K562 (cell line): ENCODE results near the gene TMPRSS9. TPM values are rescaled to one million over a fixed set of nuclear protein-coding genes. Genes with fewer than 3 reads are reported as not detected.
A peak's percentile ranks its signal among the peaks of the same experiment; 100 is the strongest.

Experiments
- ARID2 ChIP-seq: fragments of 450-650 bp; IDR thresholded peaks from 2 replicates; pipeline ENCODE4 v1.6.1; 2017; ENCODE audit warnings: antibody characterized with exemption, mild to moderate bottlenecking
- ARID3B ChIP-seq: fragments of 250-450 bp; sonication (Bioruptor Pico); IDR thresholded peaks from 2 replicates; pipeline ENCODE4 v1.4.0; 2020; ENCODE audit warnings: borderline replicate concordance
- ATF2 ChIP-seq: sonication (generic); formaldehyde crosslinking; IDR thresholded peaks from 2 replicates; pipeline ENCODE4 v1.8.1; 2022; ENCODE audit warnings: missing genetic modification reagents
- CGGBP1 ChIP-seq: fragments of 250-450 bp; sonication (Bioruptor Pico); IDR thresholded peaks from 2 replicates; pipeline ENCODE4 v1.9.0; 2021; ENCODE audit warnings: mild to moderate bottlenecking
- GMEB1 ChIP-seq: fragments of 250-450 bp; sonication (Bioruptor Pico); IDR thresholded peaks from 2 replicates; pipeline ENCODE4 v1.4.0; 2020; ENCODE audit warnings: mild to moderate bottlenecking
- GTF2A2 ChIP-seq: IDR thresholded peaks from 2 replicates; pipeline ENCODE4 v1.6.1; 2016; ENCODE audit warnings: mild to moderate bottlenecking, missing genetic modification characterization, missing compliant biosample characterization
- HOMEZ ChIP-seq: fragments of 250-450 bp; sonication (Bioruptor Pico); IDR thresholded peaks from 2 replicates; pipeline ENCODE4 v1.4.0; 2020; ENCODE audit warnings: mild to moderate bottlenecking, moderate library complexity
- RBBP5 ChIP-seq: fragments of 200-600 bp; sonication (generic); IDR thresholded peaks from 2 replicates; pipeline ENCODE4 v1.6.1; 2012; ENCODE audit warnings: borderline replicate concordance, mild to moderate bottlenecking, low read length, control low read depth, inconsistent platforms; ENCODE audit not compliant: insufficient read depth, poor library complexity, severe bottlenecking
- RFX5 ChIP-seq: IDR thresholded peaks from 2 replicates; pipeline ENCODE4 v1.6.1; 2011; ENCODE audit warnings: low read depth, mild to moderate bottlenecking, improper control_type of control experiment, low read length
- SMARCC2 ChIP-seq: fragments of 450-650 bp; IDR thresholded peaks from 2 replicates; pipeline ENCODE4 v1.6.1; 2017; ENCODE audit warnings: antibody characterized with exemption, moderate library complexity, mild to moderate bottlenecking, low read depth
- SPI1 ChIP-seq: IDR thresholded peaks from 2 replicates; pipeline ENCODE4 v1.6.1; 2011; ENCODE audit warnings: low read depth, low read length, control low read depth, borderline replicate concordance
- TCF7L2 ChIP-seq: fragments of 150-350 bp; IDR thresholded peaks from 2 replicates; pipeline ENCODE4 v1.6.1; 2016; ENCODE audit warnings: low read depth, mild to moderate bottlenecking, low read length, moderate library complexity
- TEAD4 ChIP-seq, 2 experiments: sonication (generic) in 1 of 2; formaldehyde crosslinking in 1 of 2; IDR thresholded peaks; 2 replicates each; pipeline versions ENCODE4 v1.6.1 to v1.8.0; 2012 to 2022; ENCODE audit warnings: borderline replicate concordance in 1 of 2, inconsistent platforms in 1 of 2, low read length in 1 of 2, mild to moderate bottlenecking in 1 of 2, missing genetic modification reagents in 1 of 2
- THAP7 ChIP-seq: fragments of 250-450 bp; sonication (Bioruptor Pico); IDR thresholded peaks from 2 replicates; pipeline ENCODE4 v1.5.0; 2021
- ZC3H8 ChIP-seq: fragments of 450-650 bp; IDR thresholded peaks from 2 replicates; pipeline ENCODE4 v1.6.1; 2017
- ZNF384 ChIP-seq: IDR thresholded peaks from 2 replicates; pipeline ENCODE4 v1.6.1; 2012; ENCODE audit warnings: low read depth, low read length, improper control_type of control experiment
- polyA plus RNA-seq, 8 experiments: library from polyadenylated mRNA; depleted of rRNA in 4 of 8; stranded (reverse) in 5 of 8; unstranded in 3 of 8; fragments of >200 nt; fragmentation: Nextera tagmentation in 2 of 8; fragmentation: Illumina TruSeq in 1 of 8; extraction: Ambion mirVana in 2 of 8; extraction: Trizol in 1 of 8; gene quantifications; 2 replicates each; pipeline versions ENCODE4 v1.2.1 to v1.2.3, GENCODE V29; 2011 to 2014; ENCODE audit warnings: inconsistent platforms in 1 of 8, missing spikeins in 1 of 8
- total RNA-seq, 7 experiments: library from RNA; depleted of rRNA in 6 of 7; stranded (reverse); fragments of >200 nt in 6 of 7; fragmentation: Illumina TruSeq in 2 of 7; extraction: Trizol in 2 of 7; gene quantifications; 2 replicates each; pipeline versions ENCODE4 v1.2.1 to v1.2.3, GENCODE V29; 2011 to 2021; ENCODE audit warnings: low replicate concordance in 1 of 7
- TF ChIP-seq, protein P1 (sequence below): fragments of 250-450 bp; sonication (Bioruptor Pico); IDR thresholded peaks from 2 replicates; pipeline ENCODE4 v1.8.0; 2021; ENCODE audit warnings: moderate library complexity, mild to moderate bottlenecking, inconsistent platforms

Gene TMPRSS9
- total and polyA plus RNA-seq, 9 of the 15 experiments (the other 6 are each of a cell fraction or from before 2014, with no cell fraction given) = 0.01 to 0.03 TPM; not detected in 7

- TF ChIP-seq ARID3B (no peak), HOMEZ (CRISPR knock-in tag) (no peak), SPI1 (no peak), CGGBP1 (CRISPR knock-in tag) (0 out of 2 replicates have a peak, but pooled peaks have one; percentile 28), GMEB1 (CRISPR knock-in tag) (peak; percentile 68), ATF2 (no peak), GTF2A2 (tag) (no peak), ARID2 (no peak), RBBP5 (peak; percentile 91), TCF7L2 (no peak), RFX5 (peak; percentile 10; the same call in 1 of the 2 replicates), SMARCC2 (no peak), ZNF384 (peak; percentile 91), TEAD4 (IDR thresholded peaks at IDR 0.05; ENCODE audit: low read length) (no peak), TEAD4 (CRISPR knock-in tag; IDR thresholded peaks at IDR 0.05; ENCODE audit: borderline replicate concordance) (no peak), ZC3H8 (no peak), THAP7 (CRISPR knock-in tag) (no peak)
- TF ChIP-seq, protein P1, sequence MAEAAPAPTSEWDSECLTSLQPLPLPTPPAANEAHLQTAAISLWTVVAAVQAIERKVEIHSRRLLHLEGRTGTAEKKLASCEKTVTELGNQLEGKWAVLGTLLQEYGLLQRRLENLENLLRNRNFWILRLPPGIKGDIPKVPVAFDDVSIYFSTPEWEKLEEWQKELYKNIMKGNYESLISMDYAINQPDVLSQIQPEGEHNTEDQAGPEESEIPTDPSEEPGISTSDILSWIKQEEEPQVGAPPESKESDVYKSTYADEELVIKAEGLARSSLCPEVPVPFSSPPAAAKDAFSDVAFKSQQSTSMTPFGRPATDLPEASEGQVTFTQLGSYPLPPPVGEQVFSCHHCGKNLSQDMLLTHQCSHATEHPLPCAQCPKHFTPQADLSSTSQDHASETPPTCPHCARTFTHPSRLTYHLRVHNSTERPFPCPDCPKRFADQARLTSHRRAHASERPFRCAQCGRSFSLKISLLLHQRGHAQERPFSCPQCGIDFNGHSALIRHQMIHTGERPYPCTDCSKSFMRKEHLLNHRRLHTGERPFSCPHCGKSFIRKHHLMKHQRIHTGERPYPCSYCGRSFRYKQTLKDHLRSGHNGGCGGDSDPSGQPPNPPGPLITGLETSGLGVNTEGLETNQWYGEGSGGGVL = no peak
Observed at GRCh38 chr19:2427429-2428320, 67.6 kb downstream of the TMPRSS9 start, which contains the start of gene TIMM13 (continued).
